DND-41 (cell line): ENCODE results near the gene GTSF1L.

ENCODE experiments used
- ATAC-seq: fragments of 200-7000 bp; cut with Tn5 transposase; 3 replicates; pipeline ENCODE4 v1.9.1; 2021; ENCODE audit warnings: low read depth; ENCODE audit not compliant: insufficient read depth
- DNase-seq: peaks from one replicate; pipeline ENCODE4 v3.0.0-alpha.2; 2020
- H2AFZ ChIP-seq: 2 replicates; pipeline ENCODE4 v1.6.0; 2012; ENCODE audit warnings: low read depth, low read length
- H3K27ac ChIP-seq: 2 replicates; pipeline ENCODE4 v1.5.1; 2012; ENCODE audit warnings: low read length, inconsistent platforms
- H3K27me3 ChIP-seq: fragments of 200-600 bp; sonication (generic); 2 replicates; pipeline ENCODE4 v1.6.0; 2012; ENCODE audit warnings: low read length, mild to moderate bottlenecking, inconsistent platforms; ENCODE audit not compliant: insufficient read depth, poor library complexity
- H3K36me3 ChIP-seq: 2 replicates; pipeline ENCODE4 v1.5.1; 2012; ENCODE audit warnings: low read length, inconsistent platforms; ENCODE audit not compliant: insufficient read depth
- H3K4me1 ChIP-seq: 2 replicates; pipeline ENCODE4 v1.5.1; 2012; ENCODE audit warnings: mild to moderate bottlenecking, low read length; ENCODE audit not compliant: insufficient read depth
- H3K4me2 ChIP-seq: 2 replicates; pipeline ENCODE4 v1.6.0; 2012; ENCODE audit warnings: mild to moderate bottlenecking, moderate library complexity, low read length, inconsistent platforms; ENCODE audit not compliant: insufficient read depth
- H3K4me3 ChIP-seq, 2 experiments: fragments of 200-600 bp in 1 of 2; shearing (Covaris generic) in 1 of 2; 2 replicates each; pipeline ENCODE4 v1.5.1; 2012 to 2016; ENCODE audit warnings: inconsistent platforms in 2 of 2, low read length in 2 of 2, mild to moderate bottlenecking in 2 of 2, low read depth in 1 of 2, moderate library complexity in 1 of 2
- H3K79me2 ChIP-seq: 2 replicates; pipeline ENCODE4 v1.6.0; 2012; ENCODE audit warnings: low read length, inconsistent platforms; ENCODE audit not compliant: insufficient read depth
- H3K9ac ChIP-seq: 2 replicates; pipeline ENCODE4 v1.6.0; 2012; ENCODE audit warnings: low read depth, mild to moderate bottlenecking, inconsistent platforms, low read length, moderate library complexity
- H3K9me3 ChIP-seq: 2 replicates; pipeline ENCODE4 v1.5.1; 2012; ENCODE audit warnings: low read length, moderate library complexity, mild to moderate bottlenecking, inconsistent platforms; ENCODE audit not compliant: insufficient read depth, severe bottlenecking
- H4K20me1 ChIP-seq: 2 replicates; pipeline ENCODE4 v1.6.0; 2012; ENCODE audit warnings: low read length; ENCODE audit not compliant: insufficient read depth
- EZH2 ChIP-seq: IDR thresholded peaks from 3 replicates; pipeline ENCODE4 v1.6.1; 2012; ENCODE audit warnings: borderline replicate concordance, low read depth, mild to moderate bottlenecking, moderate library complexity, low read length, inconsistent platforms; ENCODE audit not compliant: severe bottlenecking
- TF ChIP-seq, protein P1 (sequence below): IDR thresholded peaks from 2 replicates; pipeline ENCODE4 v1.5.1; 2012; ENCODE audit warnings: borderline replicate concordance, low read length, moderate library complexity, mild to moderate bottlenecking; ENCODE audit not compliant: poor library complexity, severe bottlenecking; ENCODE audit errors: extremely low read depth

The GTSF1L gene

DNA sequence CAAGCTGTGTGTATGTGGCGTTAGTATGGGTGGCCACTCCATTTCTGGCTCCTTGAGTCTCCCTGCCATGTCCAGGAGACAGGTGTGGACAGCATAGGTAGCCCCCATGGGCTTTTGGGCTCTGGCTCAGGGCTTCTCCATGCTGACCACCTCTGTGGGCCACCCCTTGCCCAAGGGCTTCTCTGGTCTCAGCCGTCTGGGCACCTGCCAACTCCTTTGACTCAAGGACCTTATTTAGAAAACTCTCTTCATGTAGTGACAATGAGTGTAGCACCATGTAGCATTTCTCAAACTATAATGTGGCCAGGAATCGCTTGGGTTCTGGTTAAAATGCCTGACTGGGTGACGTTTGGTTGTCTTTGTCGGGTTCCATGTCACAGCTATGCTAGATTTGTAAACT lies 5.1 kb upstream of the GTSF1L start:
- H3K4me2 ChIP-seq = no peak overlapping the region
- no peaks in the 10 kb centered on the region for H3K4me1 ChIP-seq
- H3K27ac ChIP-seq = no peak overlapping the region

GRCh38 chr20:43731469-43731868 lies 4.7 kb upstream of the GTSF1L start:
- no peaks in the 10 kb centered on the region for H3K36me3 ChIP-seq
- H4K20me1 ChIP-seq = no peaks in the 10 kb centered on the region
- no peaks in the 10 kb centered on the region for H3K79me2 ChIP-seq
- no peak overlapping the region for H3K4me2 ChIP-seq
- DNase-seq (no peak), ATAC-seq (no peak)
- H3K9me3 ChIP-seq = no peaks in the 10 kb centered on the region
- H3K9ac ChIP-seq = no peak overlapping the region
- TF ChIP-seq, protein P1, sequence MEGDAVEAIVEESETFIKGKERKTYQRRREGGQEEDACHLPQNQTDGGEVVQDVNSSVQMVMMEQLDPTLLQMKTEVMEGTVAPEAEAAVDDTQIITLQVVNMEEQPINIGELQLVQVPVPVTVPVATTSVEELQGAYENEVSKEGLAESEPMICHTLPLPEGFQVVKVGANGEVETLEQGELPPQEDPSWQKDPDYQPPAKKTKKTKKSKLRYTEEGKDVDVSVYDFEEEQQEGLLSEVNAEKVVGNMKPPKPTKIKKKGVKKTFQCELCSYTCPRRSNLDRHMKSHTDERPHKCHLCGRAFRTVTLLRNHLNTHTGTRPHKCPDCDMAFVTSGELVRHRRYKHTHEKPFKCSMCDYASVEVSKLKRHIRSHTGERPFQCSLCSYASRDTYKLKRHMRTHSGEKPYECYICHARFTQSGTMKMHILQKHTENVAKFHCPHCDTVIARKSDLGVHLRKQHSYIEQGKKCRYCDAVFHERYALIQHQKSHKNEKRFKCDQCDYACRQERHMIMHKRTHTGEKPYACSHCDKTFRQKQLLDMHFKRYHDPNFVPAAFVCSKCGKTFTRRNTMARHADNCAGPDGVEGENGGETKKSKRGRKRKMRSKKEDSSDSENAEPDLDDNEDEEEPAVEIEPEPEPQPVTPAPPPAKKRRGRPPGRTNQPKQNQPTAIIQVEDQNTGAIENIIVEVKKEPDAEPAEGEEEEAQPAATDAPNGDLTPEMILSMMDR = no peak
- no peak for TF ChIP-seq EZH2
- H3K4me3 ChIP-seq = no peak overlapping the region
- no peak overlapping the region for H2AFZ ChIP-seq
- H3K27me3 ChIP-seq = peaks cover 6% of the 10 kb centered on the region
- no peaks in the 10 kb centered on the region for H3K4me1 ChIP-seq
- H3K27ac ChIP-seq = no peak overlapping the region

More for the DNA sequence above, 5.1 kb upstream of the GTSF1L start:
- DNase-seq (no peak), ATAC-seq (no peak; the same call in 2 of the 3 replicates)
- no peaks in the 10 kb centered on the region for H4K20me1 ChIP-seq
- no peaks in the 10 kb centered on the region for H3K36me3 ChIP-seq
- TF ChIP-seq, protein P1 = no peak
- no peak for TF ChIP-seq EZH2
- H3K9ac ChIP-seq = no peak overlapping the region
- H3K27me3 ChIP-seq = peaks cover 6% of the 10 kb centered on the region
- no peaks in the 10 kb centered on the region for H3K79me2 ChIP-seq
- no peak overlapping the region for H2AFZ ChIP-seq
- H3K9me3 ChIP-seq = no peaks in the 10 kb centered on the region
- H3K4me3 ChIP-seq = no peak overlapping the region

DNA sequence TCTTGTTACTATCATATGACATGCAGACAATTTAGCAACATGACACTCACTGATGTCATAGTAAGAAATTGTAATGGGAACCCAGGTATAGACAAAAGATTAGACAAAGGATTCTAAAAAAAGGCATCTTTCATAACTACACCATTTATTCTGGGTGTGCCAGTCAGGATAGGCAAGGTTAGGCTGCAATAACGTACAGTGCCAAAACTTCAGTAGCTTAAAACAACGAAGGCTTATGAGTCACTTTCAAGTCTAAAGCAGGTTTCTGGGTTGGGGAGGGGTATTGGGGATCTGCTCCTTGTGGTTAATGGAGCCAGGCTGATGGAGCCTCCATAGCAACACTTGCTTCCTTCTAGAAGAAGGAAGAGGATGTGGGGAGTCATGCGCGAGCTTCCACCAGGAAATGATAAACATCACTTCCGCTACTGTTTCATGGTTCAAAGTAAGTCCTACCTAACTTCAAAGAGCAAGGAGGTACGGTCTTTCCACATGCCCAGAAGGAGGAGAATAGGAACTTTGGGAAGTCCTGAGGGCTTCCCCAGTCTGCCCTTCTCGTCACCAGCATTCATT lies 2.0 kb upstream of the GTSF1L start:
- no peak overlapping the region for H2AFZ ChIP-seq
- H3K9ac ChIP-seq = no peak overlapping the region
- no peaks in the 10 kb centered on the region for H4K20me1 ChIP-seq
- DNase-seq (no peak), ATAC-seq (peak; percentile 53; the same call in 2 of the 3 replicates)
- H3K9me3 ChIP-seq = no peaks in the 10 kb centered on the region
- H3K4me1 ChIP-seq = no peaks in the 10 kb centered on the region
- no peak overlapping the region for H3K4me3 ChIP-seq
- TF ChIP-seq EZH2 = no peak
- TF ChIP-seq, protein P1 = no peak
- H3K36me3 ChIP-seq = no peaks in the 10 kb centered on the region
- no peak overlapping the region for H3K4me2 ChIP-seq
- H3K79me2 ChIP-seq = no peaks in the 10 kb centered on the region
- no peak overlapping the region for H3K27ac ChIP-seq
- peaks cover 6% of the 10 kb centered on the region for H3K27me3 ChIP-seq
